Hepatocyte (in vitro differentiated cells): ENCODE results near the gene TMEM45A.

ENCODE experiments used
- CTCF ChIP-seq: fragments of 200-600 bp; sonication (generic); IDR thresholded peaks from 2 replicates; pipeline ENCODE4 v1.5.1; 2016; ENCODE audit warnings: antibody characterized with exemption, mild to moderate bottlenecking; ENCODE audit not compliant: poor library complexity
- EZH2 ChIP-seq: fragments of 200-600 bp; sonication (generic); IDR thresholded peaks from 2 replicates; pipeline ENCODE4 v1.6.1; 2016; ENCODE audit warnings: antibody characterized with exemption, mild to moderate bottlenecking, borderline replicate concordance
- EZH2phosphoT487 ChIP-seq: fragments of 200-600 bp; sonication (generic); IDR thresholded peaks from one replicate; pipeline ENCODE4 v1.6.1; 2018; ENCODE audit warnings: antibody characterized with exemption, mild to moderate bottlenecking, low read depth, moderate library complexity; ENCODE audit not compliant: unreplicated experiment, severe bottlenecking

- TF ChIP-seq CTCF, result no peak
- no peak for TF ChIP-seq EZH2phosphoT487
- TF ChIP-seq EZH2, result no peak
Observed at GRCh38 chr3:100563228-100563627, 70.8 kb downstream of the TMEM45A start.
